Smooth muscle cell (in vitro differentiated cells): ENCODE results near the gene CD34. TPM values are rescaled to one million over a fixed set of nuclear protein-coding genes. Genes with fewer than 3 reads are reported as not detected.

ENCODE experiments used
- DNase-seq: peaks from one replicate; lab custom pipeline; 2025; ENCODE audit not compliant: unreplicated experiment; lab: John Stamatoyannopoulos, UW
- H2AFZ ChIP-seq: fragments of 200-600 bp; sonication (generic); 2 replicates; pipeline ENCODE4 v1.6.0; 2016; ENCODE audit warnings: antibody characterized with exemption, low read depth, mild to moderate bottlenecking
- H3F3A ChIP-seq: fragments of 200-600 bp; sonication (generic); 2 replicates; pipeline ENCODE4 v1.6.0; 2017; ENCODE audit warnings: antibody characterized with exemption, low read depth
- H3K27ac ChIP-seq: fragments of 200-600 bp; sonication (generic); 2 replicates; pipeline ENCODE4 v1.5.1; 2016; ENCODE audit warnings: low read depth, mild to moderate bottlenecking
- H3K27me3 ChIP-seq: fragments of 200-600 bp; sonication (generic); 2 replicates; pipeline ENCODE4 v1.6.1; 2016; ENCODE audit warnings: low read depth, mild to moderate bottlenecking
- H3K36me3 ChIP-seq: fragments of 200-600 bp; sonication (generic); 2 replicates; pipeline ENCODE4 v1.5.1; 2016; ENCODE audit warnings: low read depth
- H3K4me1 ChIP-seq: fragments of 200-600 bp; sonication (generic); 2 replicates; pipeline ENCODE4 v1.5.1; 2016; ENCODE audit warnings: low read depth
- H3K4me2 ChIP-seq: fragments of 200-600 bp; sonication (generic); 2 replicates; pipeline ENCODE4 v1.6.0; 2016; ENCODE audit warnings: mild to moderate bottlenecking
- H3K4me3 ChIP-seq: fragments of 200-600 bp; sonication (generic); 2 replicates; pipeline ENCODE4 v1.5.1; 2016; ENCODE audit warnings: mild to moderate bottlenecking
- H3K79me2 ChIP-seq: fragments of 200-600 bp; sonication (generic); 2 replicates; pipeline ENCODE4 v1.6.0; 2016; ENCODE audit warnings: low read depth, mild to moderate bottlenecking
- H3K9ac ChIP-seq: fragments of 200-600 bp; sonication (generic); 2 replicates; pipeline ENCODE4 v1.6.0; 2016; ENCODE audit warnings: low read depth
- H3K9me3 ChIP-seq: fragments of 200-600 bp; sonication (generic); replicated peaks from 2 replicates; pipeline ENCODE4 v1.5.1; 2016; ENCODE audit warnings: low read depth
- H4K20me1 ChIP-seq: fragments of 200-600 bp; sonication (generic); 2 replicates; pipeline ENCODE4 v1.6.0; 2016; ENCODE audit warnings: low read depth
- CTCF ChIP-seq: fragments of 200-600 bp; sonication (generic); IDR thresholded peaks from 2 replicates; pipeline ENCODE4 v1.5.1; 2017; ENCODE audit warnings: borderline replicate concordance, mild to moderate bottlenecking, antibody characterized with exemption; ENCODE audit not compliant: insufficient read depth, poor library complexity, severe bottlenecking
- WGBS: methylation state at CpG from one replicate; pipeline ENCODE4 v1.1.7; 2016; ENCODE audit warnings: low lambda C conversion rate; 5-methylcytosine and 5-hydroxymethylcytosine counted together
- polyA plus RNA-seq: library from polyadenylated mRNA; unstranded; fragments of >200 nt; fragmentation: Nextera tagmentation; extraction: Ambion mirVana; gene quantifications from 2 replicates; pipeline ENCODE4 v1.2.1, GENCODE V29; 2016
- total RNA-seq: library from RNA; depleted of rRNA; stranded (reverse); fragments of >200 nt; gene quantifications from 2 replicates; pipeline ENCODE4 v1.2.3, GENCODE V29; 2014

CD34 gene
- total and polyA plus RNA-seq, 2 experiments from 2014 or later: not detected

GRCh38 chr1:207952617-207953542, 42.0 kb upstream of the CD34 start:
- TF ChIP-seq CTCF: no peak
- no peaks in the 10 kb centered on the region for H3K4me1 ChIP-seq
- H3F3A ChIP-seq: no peaks in the 10 kb centered on the region
- H4K20me1 ChIP-seq: no peaks in the 10 kb centered on the region
- peaks cover 79% of the 10 kb centered on the region for H3K27me3 ChIP-seq
- no peak overlapping the region for H3K9ac ChIP-seq
- H3K79me2 ChIP-seq: no peaks in the 10 kb centered on the region
- H3K27ac ChIP-seq: no peak overlapping the region
- H3K4me2 ChIP-seq: no peak overlapping the region
- H3K4me3 ChIP-seq: no peak overlapping the region
- H3K9me3 ChIP-seq: no peaks in the 10 kb centered on the region
- no peak for DNase-seq
- H3K36me3 ChIP-seq: no peaks in the 10 kb centered on the region
- WGBS: 47% methylated on average over 4 of the region's 4 CpGs
- no peak overlapping the region for H2AFZ ChIP-seq

- Histone ChIP-seq H3K27ac (no peak overlapping the region), H3K4me3 (no peak overlapping the region), H3K9me3 (no peaks in the 10 kb centered on the region), H4K20me1 (no peaks in the 10 kb centered on the region), H3K27me3 (peaks cover 67% of the 10 kb centered on the region), H3K36me3 (no peaks in the 10 kb centered on the region), H3K4me2 (no peak overlapping the region), H2AFZ (no peak overlapping the region), H3K79me2 (no peaks in the 10 kb centered on the region), H3K4me1 (no peaks in the 10 kb centered on the region), H3K9ac (no peak overlapping the region), H3F3A (no peaks in the 10 kb centered on the region)
- no peak for TF ChIP-seq CTCF
- DNase-seq: no peak
- WGBS: 81% methylated on average over 3 of the region's 3 CpGs
Observed at GRCh38 chr1:207951652-207952051, 40.7 kb upstream of the CD34 start.

- no peaks in the 10 kb centered on the region for H3K36me3 ChIP-seq
- H4K20me1 ChIP-seq: no peaks in the 10 kb centered on the region
- H3F3A ChIP-seq: no peaks in the 10 kb centered on the region
- 67% methylated on average over 2 of the region's 2 CpGs for WGBS
- H3K4me3 ChIP-seq: no peak overlapping the region
- H3K4me1 ChIP-seq: no peaks in the 10 kb centered on the region
- H3K9ac ChIP-seq: no peak overlapping the region
- no peak overlapping the region for H3K4me2 ChIP-seq
- H3K27ac ChIP-seq: no peak overlapping the region
- DNase-seq: no peak
- no peak for TF ChIP-seq CTCF
- H3K27me3 ChIP-seq: peaks cover 58% of the 10 kb centered on the region
- H2AFZ ChIP-seq: no peak overlapping the region
- H3K79me2 ChIP-seq: no peaks in the 10 kb centered on the region
- no peaks in the 10 kb centered on the region for H3K9me3 ChIP-seq
Observed at GRCh38 chr1:207950750-207951149, 39.8 kb upstream of the CD34 start.
